Measurements from ENCODE around the gene CD22.
"Not testable (repeated sequence)": the region's sequence is repeated elsewhere in the genome, so short reads cannot be mapped to it uniquely, and the experiment has no call there.

Gene CD22

DNA sequence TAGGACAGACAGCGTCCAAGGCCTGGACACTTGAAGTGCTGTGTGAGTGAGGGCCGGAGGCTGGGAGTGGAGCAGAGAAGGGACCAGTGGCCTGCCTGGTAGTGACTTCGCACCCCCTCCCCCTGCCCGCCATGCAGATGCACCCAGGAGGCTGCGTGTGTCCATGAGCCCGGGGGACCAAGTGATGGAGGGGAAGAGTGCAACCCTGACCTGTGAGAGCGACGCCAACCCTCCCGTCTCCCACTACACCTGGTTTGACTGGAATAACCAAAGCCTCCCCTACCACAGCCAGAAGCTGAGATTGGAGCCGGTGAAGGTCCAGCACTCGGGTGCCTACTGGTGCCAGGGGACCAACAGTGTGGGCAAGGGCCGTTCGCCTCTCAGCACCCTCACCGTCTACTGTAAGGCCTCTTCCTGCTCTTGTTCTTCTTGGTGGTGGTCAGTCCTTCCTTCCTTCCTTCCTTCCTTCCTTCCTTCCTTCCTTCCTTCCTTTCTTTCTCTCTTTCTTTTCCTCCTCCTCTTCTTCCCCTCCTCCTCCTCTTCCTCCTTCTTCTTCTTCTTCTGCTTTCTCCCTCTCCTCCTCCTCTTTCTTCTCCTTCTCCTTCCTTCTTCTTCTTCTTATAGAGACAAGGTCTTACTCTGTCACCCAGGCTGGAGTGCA is 12.7 kb downstream of the CD22 start:
- DNase-seq (ENCODE audit: low read depth in 2 of 2): no peak

DNA sequence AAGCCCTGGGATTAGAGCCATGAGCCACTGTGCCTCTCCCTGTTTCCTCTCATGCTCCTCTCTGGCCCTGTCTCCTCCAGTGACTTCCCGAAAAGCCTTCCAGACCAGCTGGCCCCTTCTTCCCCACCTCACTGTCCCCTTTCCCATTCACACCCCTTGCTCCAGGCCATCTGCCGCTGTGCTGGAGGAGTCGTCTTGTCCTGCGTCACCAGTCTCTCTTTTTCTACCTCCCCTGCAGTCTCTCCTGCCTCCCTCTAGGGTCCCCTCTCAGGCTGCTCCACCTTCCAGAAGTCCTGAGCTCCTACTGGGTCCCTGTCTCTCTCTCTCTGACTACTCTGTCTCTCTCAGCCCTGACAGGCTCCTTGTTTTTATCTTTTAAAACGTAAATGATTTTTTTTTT is 13.4 kb downstream of the CD22 start:
- no peak for DNase-seq (ENCODE audit: low read depth in 2 of 2)

DNA sequence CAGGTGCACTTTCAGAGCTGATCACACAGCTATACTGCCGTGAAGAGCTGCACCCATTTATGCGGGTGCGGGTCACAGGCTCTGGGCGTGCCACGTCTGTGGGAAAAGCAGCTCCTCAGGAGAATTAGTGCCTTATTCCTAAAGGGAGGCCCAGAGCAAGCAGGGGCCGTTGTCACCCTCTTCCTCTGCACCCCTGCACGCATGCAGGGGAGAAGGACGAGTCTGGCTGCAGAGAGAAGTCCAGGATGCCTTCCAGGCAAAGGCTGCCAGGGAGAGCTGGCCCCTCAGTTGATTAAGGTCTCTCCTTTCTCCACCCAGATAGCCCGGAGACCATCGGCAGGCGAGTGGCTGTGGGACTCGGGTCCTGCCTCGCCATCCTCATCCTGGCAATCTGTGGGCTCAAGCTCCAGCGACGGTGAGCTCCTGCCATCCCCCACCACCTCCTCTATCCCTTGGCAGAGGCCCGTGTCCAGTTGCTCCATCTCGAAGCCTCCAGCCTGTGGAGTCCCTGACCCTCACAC is 15.6 kb downstream of the CD22 start:
- DNase-seq (ENCODE audit: low read depth in 2 of 2): no peak

DNA sequence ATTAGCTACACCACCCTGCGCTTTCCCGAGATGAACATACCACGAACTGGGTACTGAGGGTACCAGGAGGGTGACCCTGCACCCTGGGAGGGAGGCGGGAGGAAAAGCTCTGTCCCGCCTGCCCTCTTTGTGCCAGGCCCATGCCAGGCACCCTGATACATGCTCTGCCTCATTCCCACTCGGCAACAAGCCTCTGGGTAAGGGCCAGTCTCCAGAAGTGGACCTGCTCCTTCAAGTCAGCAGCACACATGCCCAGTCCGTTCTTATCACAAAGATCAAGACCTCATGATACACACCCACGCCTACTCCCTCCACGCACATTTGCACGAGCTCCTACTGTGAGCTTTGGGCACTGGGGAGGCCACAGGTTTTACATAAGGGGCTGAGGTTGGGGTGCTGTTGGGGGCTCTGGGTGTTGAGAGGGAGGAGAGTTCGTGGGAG is 16.7 kb downstream of the CD22 start:
- DNase-seq (ENCODE audit: low read depth in 2 of 2): no peak

DNA sequence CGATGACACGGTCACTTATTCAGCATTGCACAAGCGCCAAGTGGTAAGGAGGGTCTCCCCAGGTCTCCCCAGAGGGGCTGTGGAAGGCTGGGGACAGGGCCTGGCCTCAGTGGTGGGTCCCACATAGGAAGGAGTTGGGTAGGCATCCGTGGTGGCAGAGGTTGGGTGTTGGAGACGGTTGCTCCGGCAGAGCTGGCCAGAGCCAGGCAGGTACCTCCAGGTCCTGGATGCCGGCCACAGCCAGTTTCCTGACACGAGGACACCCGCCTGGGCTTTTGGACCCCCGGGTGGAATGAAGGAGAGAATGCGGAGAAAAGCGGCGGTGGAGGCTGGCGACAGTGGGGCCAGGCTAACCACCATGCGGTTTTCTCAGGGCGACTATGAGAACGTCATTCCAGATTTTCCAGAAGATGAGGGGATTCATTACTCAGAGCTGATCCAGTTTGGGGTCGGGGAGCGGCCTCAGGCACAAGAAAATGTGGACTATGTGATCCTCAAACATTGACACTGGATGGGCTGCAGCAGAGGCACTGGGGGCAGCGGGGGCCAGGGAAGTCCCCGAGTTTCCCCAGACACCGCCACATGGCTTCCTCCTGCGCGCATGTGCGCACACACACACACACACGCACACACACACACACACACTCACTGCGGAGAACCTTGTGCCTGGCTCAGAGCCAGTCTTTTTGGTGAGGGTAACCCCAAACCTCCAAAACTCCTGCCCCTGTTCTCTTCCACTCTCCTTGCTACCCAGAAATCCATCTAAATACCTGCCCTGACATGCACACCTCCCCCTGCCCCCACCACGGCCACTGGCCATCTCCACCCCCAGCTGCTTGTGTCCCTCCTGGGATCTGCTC is 17.4 kb downstream of the CD22 start:
- peak; percentile 52 to 61 for DNase-seq (ENCODE audit: low read depth in 2 of 2)

DNA sequence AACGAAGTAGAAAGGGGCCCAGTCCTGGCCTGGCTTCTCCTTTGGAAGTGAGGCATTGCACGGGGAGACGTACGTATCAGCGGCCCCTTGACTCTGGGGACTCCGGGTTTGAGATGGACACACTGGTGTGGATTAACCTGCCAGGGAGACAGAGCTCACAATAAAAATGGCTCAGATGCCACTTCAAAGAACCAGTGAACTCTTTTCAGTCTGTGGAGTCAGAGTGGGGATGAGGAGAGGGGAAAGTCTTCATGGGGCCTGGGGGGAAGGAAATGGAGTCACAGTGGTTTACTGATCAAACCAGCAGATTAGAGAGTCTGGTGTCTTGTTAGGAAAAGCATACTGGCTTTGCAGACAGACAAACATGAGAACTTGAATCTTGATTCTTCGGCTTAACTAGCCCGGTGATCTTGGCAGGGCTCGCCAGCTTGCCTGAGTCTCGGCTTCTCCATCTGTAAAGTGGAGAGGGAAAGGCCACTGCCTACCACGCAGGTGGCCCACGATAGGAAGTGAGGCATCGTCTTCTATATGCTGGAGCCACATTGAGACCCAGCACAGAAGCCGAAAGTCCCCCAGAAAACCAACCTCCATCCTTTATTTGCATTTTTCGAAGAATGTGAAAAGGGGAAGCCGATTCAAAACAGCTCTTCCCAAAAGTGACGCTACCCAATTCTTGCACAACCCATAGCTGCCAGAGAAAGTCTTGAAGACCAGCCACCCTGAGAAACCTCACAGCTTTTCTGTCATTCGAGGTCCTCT is 18.4 kb downstream of the CD22 start, which contains the start of gene FFAR1:
Gene FFAR1 (plus strand): TSS at position 732 of the 759 bp plus-strand sequence. CDS start 3,650 bp downstream, outside the sequence.
- DNase-seq (ENCODE audit: low read depth in 2 of 2): peak; percentile 44 to 51

DNA sequence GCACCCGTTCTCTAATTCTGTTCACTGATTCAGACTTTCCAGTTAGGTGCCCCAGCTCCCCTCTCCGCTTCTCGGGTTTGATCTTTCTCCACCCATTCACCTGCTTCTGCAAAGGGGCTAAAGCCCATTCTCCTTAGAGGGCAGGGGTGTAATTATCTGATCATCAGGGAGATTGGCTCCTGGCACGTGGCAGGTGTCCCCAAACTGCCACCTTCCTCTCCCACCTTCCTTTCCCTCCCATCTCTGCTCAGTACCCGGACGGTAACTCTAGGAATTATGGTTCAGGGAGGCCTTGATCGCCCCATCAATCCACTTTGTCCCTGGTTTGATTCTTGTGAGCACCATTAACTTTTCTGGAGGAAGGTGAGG is 18.9 kb downstream of the CD22 start:
- no peak for DNase-seq (ENCODE audit: low read depth in 2 of 2)

DNA sequence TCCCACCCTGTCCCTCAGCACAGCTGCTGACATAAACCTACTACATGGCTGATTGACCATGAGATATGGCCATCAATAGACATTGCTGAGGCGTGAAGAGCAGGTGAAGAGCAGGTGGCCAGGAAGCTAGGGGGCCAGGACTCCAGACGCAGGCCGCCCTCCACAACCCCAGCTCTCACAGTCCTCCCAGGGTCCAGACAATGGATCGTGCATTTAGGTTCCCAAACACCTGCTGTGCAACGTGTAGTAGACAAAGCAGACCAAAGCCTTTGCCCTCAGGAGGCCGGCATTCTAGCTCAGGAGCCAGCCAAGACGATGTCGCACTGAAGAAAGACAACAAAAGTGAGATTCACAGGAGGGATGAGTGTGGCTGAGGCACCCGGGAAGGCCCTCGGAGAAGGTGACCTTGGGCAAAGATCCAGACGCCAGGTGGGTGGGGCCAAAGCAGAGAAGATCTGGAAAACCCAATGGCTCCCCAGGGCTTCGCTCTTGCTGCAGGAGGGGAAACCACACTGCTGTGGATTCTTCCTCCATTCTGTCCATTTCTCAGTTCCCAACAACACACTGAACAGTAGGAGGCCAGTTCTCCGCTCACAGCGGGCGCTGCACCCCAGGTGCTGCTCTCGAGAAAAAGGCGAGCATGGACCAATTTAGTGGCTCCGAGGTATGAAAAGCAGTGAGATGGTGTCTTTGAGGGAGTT is 20.1 kb downstream of the CD22 start:
- DNase-seq (ENCODE audit: low read depth in 2 of 2): no peak

DNA sequence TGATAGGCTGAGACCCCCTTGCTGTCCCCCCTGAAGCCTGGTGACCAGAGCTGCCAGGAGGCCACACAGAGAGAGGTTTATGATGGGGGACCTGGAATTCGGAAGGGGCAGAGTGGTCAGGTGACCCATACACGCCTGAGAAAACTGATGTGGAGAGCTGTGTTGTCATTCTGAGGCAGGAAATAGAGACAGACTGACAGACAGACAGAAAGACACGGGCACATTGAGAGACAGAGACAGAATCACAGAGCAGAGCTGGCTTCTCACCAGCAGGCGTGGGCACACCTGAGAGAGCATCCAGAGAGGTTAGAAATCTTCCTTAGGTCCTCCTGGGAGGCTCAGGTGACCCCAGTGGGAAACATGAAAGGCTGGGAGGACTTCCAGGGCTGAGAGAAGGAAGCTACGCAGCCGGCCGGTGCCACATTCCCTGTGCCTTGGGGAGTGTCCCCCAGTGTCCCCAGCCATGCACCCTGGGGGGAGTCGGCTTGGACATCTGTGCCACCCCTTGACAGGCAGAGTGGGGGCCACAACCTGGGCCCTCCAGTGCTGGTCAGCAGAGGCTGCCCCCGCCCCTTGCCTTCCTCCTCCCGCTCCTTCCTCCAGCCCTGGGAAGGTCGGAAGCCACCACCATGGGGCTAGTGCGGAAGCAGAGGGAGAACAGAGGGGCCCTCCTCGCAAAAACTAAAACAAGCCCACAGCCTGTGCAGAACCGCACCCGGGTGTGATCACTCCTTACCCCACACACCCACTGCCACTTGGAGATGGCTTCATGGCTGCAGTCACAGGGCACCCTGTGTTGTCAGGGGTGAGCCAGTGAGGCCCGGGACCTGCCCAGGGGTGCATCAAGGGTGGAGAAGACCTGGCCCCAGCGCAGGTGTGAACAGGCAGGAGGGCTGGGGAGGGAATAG is 20.9 kb downstream of the CD22 start:
- DNase-seq (ENCODE audit: low read depth in 2 of 2): no peak

DNA sequence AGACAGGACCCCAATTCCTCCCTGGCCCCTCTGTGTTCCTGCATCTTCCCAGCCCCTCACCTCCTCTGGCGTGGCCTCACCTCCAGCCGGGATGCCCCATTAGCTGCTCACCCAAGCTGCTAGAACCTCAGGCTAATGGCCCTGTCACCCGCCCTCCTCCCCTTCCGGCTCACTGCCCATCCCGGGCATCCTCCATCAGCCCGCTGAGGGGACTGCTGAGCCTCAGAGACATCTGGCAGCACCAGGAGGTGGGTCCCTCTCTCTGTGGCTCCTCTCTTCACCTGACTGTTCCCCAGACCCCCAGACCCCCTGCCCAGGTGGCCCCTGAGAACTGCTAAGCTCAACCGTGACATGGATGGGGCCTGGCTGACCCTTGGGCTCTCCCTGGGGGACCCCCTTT is 21.6 kb downstream of the CD22 start:
- no peak for DNase-seq (ENCODE audit: low read depth in 2 of 2)

DNA sequence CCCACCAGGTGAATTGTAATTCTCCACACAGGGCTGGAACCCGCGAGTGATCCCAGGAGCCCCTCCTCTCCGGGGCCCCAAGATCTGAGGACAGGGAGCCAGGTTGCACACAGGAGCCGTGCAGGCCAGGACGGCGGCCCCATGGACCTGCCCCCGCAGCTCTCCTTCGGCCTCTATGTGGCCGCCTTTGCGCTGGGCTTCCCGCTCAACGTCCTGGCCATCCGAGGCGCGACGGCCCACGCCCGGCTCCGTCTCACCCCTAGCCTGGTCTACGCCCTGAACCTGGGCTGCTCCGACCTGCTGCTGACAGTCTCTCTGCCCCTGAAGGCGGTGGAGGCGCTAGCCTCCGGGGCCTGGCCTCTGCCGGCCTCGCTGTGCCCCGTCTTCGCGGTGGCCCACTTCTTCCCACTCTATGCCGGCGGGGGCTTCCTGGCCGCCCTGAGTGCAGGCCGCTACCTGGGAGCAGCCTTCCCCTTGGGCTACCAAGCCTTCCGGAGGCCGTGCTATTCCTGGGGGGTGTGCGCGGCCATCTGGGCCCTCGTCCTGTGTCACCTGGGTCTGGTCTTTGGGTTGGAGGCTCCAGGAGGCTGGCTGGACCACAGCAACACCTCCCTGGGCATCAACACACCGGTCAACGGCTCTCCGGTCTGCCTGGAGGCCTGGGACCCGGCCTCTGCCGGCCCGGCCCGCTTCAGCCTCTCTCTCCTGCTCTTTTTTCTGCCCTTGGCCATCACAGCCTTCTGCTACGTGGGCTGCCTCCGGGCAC is 22.6 kb downstream of the CD22 start:
- DNase-seq (ENCODE audit: low read depth in 2 of 2): no peak

DNA sequence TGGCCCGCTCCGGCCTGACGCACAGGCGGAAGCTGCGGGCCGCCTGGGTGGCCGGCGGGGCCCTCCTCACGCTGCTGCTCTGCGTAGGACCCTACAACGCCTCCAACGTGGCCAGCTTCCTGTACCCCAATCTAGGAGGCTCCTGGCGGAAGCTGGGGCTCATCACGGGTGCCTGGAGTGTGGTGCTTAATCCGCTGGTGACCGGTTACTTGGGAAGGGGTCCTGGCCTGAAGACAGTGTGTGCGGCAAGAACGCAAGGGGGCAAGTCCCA is 23.1 kb downstream of the CD22 start:
- no peak for DNase-seq (ENCODE audit: low read depth in 2 of 2)

DNA sequence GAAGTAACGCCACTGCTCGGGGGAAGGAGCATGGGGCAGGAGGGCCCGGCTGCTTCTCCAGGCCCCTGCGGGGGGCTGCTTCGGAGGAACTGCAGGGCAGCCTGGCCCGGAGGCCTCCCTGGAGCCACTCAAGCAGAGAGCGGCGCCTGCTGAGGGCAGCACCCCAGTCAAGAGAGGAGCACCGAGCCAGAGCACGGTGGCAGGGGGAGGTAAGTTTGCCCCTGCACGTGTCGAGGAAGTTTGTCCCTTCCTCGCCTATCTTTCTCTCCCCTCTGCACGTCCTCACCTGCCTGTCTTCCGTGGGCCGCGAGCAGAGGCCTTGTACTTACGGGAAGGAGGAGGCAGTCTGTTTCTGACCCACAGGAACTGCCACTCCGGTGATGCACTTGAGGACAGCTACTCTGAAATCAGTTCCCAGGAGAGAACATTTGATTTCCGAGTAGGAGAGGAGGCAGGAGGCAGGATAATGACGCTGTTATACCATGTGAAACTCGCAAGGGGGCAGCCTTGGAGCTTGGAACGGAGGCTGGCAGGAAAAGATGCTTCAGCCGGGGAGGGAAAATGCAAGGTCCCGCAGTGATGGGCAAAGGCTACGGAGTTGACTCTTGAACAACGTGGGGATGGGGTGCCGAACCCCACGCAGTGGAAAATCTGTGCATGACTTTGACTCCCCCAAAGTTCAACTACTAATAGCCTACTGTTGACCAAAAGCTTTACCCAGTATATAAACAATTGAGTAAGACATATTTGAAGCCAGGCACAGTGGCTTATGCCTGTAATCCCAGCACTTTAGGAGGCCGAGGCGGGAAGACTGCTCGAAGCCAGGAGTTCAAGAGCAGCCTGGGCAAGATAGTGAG is 23.7 kb downstream of the CD22 start:
- peak; percentile 58 to 65 for DNase-seq (ENCODE audit: low read depth in 2 of 2)

DNA sequence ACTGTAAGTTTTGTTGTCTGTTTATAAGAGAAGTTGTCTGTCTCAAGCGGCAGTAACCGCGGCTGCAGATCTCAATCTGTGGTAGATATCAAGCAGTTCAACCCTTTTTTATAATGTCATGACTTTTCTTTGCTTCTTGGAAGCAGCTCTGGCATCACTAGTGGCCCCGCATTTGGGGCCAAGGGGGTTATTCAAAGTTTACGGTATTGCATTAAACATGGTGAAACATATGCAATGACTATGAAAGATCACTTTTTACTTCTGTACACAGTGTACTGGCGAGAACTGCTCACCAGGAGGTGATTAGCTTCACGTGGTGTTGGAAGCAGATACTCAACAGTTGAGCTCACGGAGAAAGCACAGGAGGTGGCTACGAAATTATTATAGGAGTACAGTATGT is 24.6 kb downstream of the CD22 start:
- no peak for DNase-seq (ENCODE audit: low read depth in 2 of 2)

DNA sequence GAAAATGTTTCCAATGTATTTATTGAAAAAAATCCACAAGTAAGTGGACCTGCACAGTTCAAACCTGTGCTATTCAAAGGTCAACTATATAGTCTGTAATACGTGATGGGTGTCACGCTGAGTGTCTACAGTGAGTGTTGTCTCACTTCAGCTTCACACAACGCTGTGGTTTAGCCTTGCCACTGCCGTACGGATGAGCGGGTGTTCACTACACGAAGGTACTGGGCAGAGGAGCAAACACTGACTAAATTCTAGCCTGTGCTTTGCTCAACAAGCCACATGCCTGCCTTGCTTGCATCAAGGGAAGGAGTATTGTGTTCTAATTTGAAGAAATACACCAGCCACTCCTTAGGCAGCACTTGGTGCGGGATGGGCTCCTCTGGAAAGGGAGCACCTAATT is 25.9 kb downstream of the CD22 start:
- DNase-seq (ENCODE audit: low read depth in 2 of 2): no peak

DNA sequence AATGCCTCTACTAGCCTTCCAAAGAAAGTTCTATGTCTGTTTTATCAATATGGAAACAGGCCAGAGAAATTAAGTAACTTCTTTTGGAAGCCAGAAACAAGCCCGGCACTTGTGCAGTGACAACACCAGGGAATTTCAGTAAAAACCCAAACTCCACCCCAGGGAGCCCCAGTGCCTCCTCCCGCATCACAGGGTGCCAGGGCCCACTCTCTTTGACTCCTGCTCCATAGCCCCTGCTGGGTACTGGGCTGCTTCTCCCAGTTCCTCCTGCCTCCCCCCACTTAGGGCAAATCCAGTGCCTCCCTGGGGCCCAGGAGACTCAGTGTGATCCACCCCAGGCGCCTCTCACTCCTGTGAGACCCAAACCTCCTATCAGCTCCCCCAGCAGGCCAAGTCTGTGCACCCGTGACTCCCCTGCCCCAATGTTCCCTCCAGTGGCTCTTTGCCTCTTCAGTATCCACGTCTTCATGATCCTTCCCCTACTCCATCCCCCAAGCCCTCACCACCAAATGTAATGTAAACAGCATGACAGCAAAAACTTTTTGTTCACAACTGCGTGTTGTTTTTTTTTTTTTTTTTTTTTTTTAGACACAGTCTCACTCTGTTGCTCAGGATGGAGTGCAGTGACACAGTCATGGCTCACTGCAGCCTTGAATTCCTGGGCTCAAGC is 26.9 kb downstream of the CD22 start:
- DNase-seq (ENCODE audit: low read depth in 2 of 2): no peak

DNA sequence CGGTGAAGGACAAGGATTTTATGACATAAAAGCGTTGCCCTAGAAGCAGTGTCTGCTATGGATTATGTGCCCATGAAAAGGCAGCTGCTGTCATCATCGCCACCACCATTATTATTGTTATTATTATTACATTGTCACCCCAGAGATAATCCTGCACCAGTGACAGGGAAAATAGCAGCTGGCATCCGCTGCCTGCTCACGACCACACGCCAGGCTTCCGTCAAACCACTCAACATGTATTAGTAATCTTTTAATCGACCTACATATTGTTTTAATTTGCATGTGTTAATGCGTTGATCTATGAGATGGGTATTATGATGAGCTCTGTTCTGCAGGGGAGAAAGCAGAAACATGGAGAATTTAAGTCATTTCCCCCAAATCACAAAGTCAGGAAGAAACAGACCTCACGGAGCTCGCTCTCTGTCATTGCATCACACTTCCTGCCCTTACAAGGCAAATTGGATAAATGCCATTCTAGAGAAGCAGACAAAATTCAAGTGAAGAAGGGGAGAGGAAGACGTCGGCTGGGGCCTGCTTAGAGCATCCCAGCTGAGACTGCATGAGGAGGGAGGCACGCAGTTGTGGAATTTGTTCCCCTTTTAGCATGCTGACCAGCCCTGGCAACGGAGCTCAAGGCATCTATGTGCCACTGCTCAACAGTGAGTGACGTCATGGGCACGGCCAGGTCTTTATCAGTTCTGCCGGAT is 29.0 kb downstream of the CD22 start, which contains the start of gene FFAR3:
Gene FFAR3 (plus strand): TSS at position 594 of the 707 bp plus-strand sequence. CDS start 431 bp downstream, outside the sequence.
- no peak for DNase-seq (ENCODE audit: low read depth in 2 of 2)

DNA sequence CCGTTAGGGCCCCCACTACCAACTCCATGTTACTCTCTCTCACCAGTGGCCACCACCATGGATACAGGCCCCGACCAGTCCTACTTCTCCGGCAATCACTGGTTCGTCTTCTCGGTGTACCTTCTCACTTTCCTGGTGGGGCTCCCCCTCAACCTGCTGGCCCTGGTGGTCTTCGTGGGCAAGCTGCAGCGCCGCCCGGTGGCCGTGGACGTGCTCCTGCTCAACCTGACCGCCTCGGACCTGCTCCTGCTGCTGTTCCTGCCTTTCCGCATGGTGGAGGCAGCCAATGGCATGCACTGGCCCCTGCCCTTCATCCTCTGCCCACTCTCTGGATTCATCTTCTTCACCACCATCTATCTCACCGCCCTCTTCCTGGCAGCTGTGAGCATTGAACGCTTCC is 29.8 kb downstream of the CD22 start:
- not testable (repeated sequence) for DNase-seq (ENCODE audit: low read depth in 2 of 2)
